HG02973 (cell line): Measurements from ENCODE around the gene BLACAT1.
"Not testable (repeated sequence)": the region's sequence is repeated elsewhere in the genome, so short reads cannot be mapped to it uniquely, and the experiment has no call there.

Experiments
- ATAC-seq: cut with Tn5 transposase; IDR thresholded peaks from one replicate; pipeline ENCODE4 v1.9.1; 2021; ENCODE audit warnings: moderate library complexity; ENCODE audit not compliant: unreplicated experiment

Gene BLACAT1

GRCh38 chr1:205421798-205422197 is 34.0 kb downstream of the BLACAT1 start, which contains the start of gene LEMD1:
Gene LEMD1 (minus strand): TSS chr1:205422056. CDS start chr1:205420536, 1,520 bp downstream.
- ATAC-seq = no peak

- no peak for ATAC-seq
Observed at GRCh38 chr1:205420938-205421337, 34.9 kb downstream of the BLACAT1 start.

GRCh38 chr1:205417870-205418635 is 37.8 kb downstream of the BLACAT1 start:
- no peak for ATAC-seq

GRCh38 chr1:205416322-205416721 is 39.5 kb downstream of the BLACAT1 start:
- no peak for ATAC-seq

GRCh38 chr1:205410581-205411298 is 45.1 kb downstream of the BLACAT1 start:
- no peak for ATAC-seq

- ATAC-seq = no peak
Observed at GRCh38 chr1:205407970-205408369, 47.9 kb downstream of the BLACAT1 start.

- ATAC-seq = not testable (repeated sequence)
Observed at GRCh38 chr1:205406252-205406651, 49.6 kb downstream of the BLACAT1 start.
